HG02885 (cell line): ENCODE results near the gene TELO2.

Source experiments
- ATAC-seq: cut with Tn5 transposase; IDR thresholded peaks from one replicate; pipeline ENCODE4 v1.9.1; 2021; ENCODE audit warnings: mild to moderate bottlenecking; ENCODE audit not compliant: unreplicated experiment, poor library complexity

TELO2 gene

DNA sequence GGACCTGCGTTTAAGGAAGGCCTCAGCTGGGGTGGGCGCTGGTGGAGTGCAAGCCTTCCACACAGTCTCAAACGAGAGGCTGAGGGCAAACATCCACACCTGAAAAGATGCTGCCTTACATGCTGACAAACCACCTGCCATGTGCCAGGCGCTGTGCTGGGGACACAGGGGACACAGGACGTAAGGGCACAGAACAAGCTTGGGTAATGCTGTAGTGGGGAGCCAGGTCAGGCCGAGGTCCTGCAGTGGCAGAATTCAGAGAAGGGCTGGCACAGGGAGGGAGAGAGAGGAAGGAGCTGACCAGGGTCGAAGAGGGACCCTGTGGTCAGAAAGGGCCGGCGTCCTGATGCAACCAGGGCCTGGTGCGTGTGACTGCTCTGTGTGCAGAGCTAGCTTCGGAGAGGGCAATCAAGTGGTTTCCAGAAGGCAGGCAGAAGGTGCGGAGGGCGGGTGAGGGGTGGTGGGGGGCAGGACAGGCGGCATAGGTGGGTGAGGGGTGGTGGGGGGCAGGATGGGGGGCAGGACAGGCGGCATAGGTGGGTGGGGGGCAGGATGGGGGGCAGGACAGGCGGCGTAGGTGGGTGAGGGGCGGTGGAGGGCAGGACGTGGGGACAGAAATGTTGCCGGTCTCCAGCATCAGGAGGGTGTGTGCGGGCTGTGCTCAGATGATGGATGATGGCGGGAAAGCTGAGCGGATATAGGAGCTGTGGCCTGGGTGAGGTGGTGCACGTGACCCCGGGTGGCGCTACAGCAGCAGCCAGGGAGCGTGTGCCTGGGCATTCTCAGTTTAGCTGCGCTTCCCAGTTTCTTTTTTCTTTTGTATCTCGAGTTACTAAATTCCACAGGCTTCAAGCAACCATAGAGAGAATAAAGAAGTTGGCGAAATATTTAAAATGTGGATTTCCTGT is 18.8 kb downstream of the TELO2 start:
- no peak for ATAC-seq

GRCh38 chr16:1512774-1513173 is 19.6 kb downstream of the TELO2 start:
- ATAC-seq, result no peak

- no peak for ATAC-seq
These were observed 21.3 kb downstream of the TELO2 start for GRCh38 chr16:1514507-1514906.

DNA sequence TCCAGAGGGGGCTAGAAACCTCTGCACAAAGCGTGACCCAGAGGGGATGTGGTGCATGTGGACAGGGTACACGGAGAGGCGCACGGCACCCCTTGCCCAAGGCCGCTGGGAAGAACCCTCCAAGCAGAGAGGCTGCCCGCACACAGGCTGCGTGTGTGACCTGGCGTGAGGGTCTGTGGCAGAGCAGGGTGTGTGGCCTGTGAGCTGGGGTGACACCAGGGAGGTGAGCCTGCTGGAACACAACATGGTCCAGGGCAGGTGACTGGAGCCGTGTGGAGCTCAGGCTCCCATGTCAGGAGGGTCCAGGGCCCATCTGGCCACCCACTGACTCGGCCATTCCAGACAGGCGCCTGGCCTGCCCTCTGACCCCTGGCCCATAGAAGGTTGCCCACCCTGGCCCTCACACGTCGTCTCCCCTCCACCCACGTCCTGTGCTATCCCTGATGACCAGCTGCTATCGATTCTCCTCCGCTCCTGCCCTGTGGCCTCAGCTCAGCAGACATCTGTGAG is 25.5 kb downstream of the TELO2 start:
- no peak for ATAC-seq

DNA sequence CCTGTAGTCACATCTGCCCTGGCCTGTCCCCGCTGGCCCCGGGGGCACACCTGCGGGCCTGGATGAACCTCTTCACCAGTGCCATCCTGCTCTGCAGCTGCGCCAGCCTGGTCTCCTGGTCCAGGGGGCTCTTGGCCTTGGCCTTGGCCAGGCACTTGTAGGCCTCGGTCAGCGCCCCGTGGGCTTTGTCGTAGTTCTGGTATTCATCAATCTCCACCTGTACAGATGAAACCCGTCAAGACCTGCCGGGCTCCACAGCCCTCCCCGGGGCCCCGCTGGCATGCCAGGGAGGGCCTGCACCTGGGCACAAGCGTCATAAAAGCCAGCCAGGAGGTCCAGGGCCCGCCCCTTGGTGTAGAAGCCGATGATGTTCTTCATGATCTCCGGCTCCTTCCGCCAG is 26.7 kb downstream of the TELO2 start:
- no peak for ATAC-seq

DNA sequence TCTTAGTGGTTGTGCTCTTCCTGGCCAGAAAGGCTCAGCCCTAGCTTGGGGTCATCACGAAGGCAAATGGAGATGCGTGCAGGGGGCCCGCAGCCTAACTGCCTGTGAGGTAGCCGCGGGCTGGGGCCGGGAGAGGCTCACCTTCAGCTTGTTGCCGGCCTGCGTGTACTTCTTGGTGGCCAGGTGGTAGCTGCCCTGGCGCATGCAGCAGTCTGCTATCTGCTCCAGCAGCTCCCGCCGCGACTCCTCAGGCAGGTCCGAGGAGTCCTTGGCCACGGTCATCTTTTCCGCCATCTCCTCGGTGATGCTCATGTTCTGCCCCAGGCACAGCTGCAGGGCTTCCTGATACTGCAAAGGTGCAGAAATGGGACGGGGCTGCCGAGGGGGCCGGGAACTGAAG is 27.3 kb downstream of the TELO2 start:
- ATAC-seq, result no peak

- no peak for ATAC-seq
These were observed 30.6 kb downstream of the TELO2 start for GRCh38 chr16:1523581-1524245.

- no peak for ATAC-seq
These were observed 31.2 kb downstream of the TELO2 start for GRCh38 chr16:1524366-1524765.

GRCh38 chr16:1525871-1526607 is 32.9 kb downstream of the TELO2 start:
- ATAC-seq, result no peak

- no peak for ATAC-seq
These were observed 33.7 kb downstream of the TELO2 start for GRCh38 chr16:1526608-1527555.

- ATAC-seq, result no peak
These were observed 35.0 kb downstream of the TELO2 start for GRCh38 chr16:1527836-1528811.

GRCh38 chr16:1528921-1529537 is 35.9 kb downstream of the TELO2 start:
- no peak for ATAC-seq

GRCh38 chr16:1530349-1530882 is 37.3 kb downstream of the TELO2 start:
- no peak for ATAC-seq

DNA sequence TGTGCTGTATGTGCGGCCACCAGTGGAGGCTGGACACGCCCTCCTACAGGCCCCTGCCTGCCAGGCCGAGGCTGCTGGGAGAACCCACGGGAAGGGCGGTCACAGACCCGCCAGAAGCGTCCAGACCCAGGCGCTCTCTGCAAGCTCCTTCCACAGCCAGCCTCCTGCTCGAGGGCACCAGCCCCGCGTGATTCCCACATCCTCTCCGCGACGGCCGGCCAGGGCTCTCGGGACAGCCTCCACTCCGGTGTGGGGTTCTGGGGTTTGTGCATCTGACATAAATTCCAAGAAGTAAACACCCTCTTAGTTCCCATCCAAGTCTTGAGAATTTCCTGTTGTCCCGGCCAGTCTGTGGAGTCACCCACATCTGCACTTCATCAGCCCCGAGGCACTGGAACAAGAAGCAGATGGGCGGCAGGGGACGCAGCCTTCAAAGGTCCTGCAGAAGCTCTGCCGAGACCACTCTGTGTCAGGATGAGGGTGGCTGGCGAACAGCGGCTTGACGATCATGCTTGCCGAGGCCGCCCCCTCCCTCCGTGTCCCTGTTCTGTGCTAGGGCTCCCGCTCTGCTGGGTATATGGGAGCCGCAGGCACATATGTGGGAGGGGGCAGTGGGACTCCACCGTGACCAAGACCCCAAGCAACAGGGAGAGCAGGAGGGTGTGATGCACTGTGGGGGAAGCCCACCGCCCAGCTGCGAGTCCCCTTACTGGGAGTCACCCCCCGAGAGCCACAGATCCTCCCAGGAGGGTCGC is 37.9 kb downstream of the TELO2 start:
- no peak for ATAC-seq

- no peak for ATAC-seq
These were observed 38.4 kb downstream of the TELO2 start for GRCh38 chr16:1531638-1531910.

GRCh38 chr16:1532081-1532760 is 39.1 kb downstream of the TELO2 start:
- ATAC-seq, result no peak

DNA sequence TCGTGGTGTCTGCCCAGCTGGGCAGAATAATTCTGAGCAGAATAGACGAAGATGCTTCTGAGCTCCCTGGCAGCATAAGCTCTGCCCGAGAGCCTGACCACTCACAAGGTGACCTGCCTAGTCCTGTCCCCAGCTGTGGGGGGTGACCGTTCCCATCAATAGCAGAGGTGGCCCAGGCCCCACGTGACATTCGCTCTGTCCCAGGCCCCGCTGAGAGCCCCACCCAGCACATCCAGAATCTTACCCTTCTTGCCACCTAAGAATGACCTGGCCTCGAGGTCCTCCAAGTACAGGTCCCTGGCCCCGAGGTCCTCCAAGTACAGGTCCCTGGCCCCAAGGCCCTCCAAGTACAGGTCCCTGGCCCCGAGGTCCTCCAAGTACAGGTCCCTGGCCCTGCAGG is 39.6 kb downstream of the TELO2 start:
- ATAC-seq, result no peak
